Thyroid gland (tissue), 4 donors: Measurements from ENCODE around the gene PPP4R4. TPM values are rescaled to one million over a fixed set of nuclear protein-coding genes. Genes with fewer than 3 reads are reported as not detected.

ENCODE experiments used
- DNase-seq, 2 donors: peaks; one replicate each; pipeline ENCODE4 v3.0.0-alpha.2; 2019
- H3K27ac ChIP-seq, 3 donors: fragments of 200-600 bp; sonication (generic); 1 replicate in 2 of 3; 2 replicates in 1 of 3; pipeline ENCODE4 v1.5.1; 2016 to 2019; ENCODE audit warnings: mild to moderate bottlenecking in 1 of 3, moderate library complexity in 1 of 3
- H3K27me3 ChIP-seq: fragments of 200-600 bp; sonication (generic); one replicate; pipeline ENCODE4 v1.5.1; 2019
- H3K36me3 ChIP-seq, 2 donors: fragments of 200-600 bp; sonication (generic); one replicate each; pipeline ENCODE4 v1.5.1; 2016 to 2019
- H3K4me1 ChIP-seq, 2 donors: fragments of 200-600 bp; sonication (generic); one replicate each; pipeline ENCODE4 v1.5.1; 2017 to 2019
- H3K4me3 ChIP-seq, 3 donors: fragments of 200-600 bp; sonication (generic); replicated peaks in 1 of 3; 1 replicate in 2 of 3; 2 replicates in 1 of 3; pipeline ENCODE4 v1.5.1; 2016; ENCODE audit warnings: mild to moderate bottlenecking in 1 of 3
- H3K9me3 ChIP-seq: fragments of 200-600 bp; sonication (generic); one replicate; pipeline ENCODE4 v1.5.1; 2017
- CTCF ChIP-seq, 6 experiments: fragments of 200-600 bp in 3 of 6; fragments of 450-650 bp in 3 of 6; sonication (generic) in 3 of 6; IDR thresholded peaks; one replicate each; pipeline ENCODE4 v1.5.1; 2016 to 2019; ENCODE audit warnings: antibody characterized with exemption in 6 of 6, mild to moderate bottlenecking in 2 of 6, inconsistent platforms in 1 of 6, moderate library complexity in 1 of 6
- POLR2A ChIP-seq, 2 donors: fragments of 450-650 bp; IDR thresholded peaks; one replicate each; pipeline ENCODE4 v1.6.1; 2017; ENCODE audit warnings: antibody characterized with exemption in 2 of 2, mild to moderate bottlenecking in 2 of 2, moderate library complexity in 1 of 2
- WGBS, 2 donors: methylation state at CpG; one replicate each; pipeline ENCODE4 v1.1.5; 2017; 5-methylcytosine and 5-hydroxymethylcytosine counted together
- intact Hi-C: fragments of 100-400 bp; cut with DNase I; formaldehyde crosslinking; loops from one replicate; pipeline ENCODE4 v1.15.1; 2023
- total RNA-seq, 4 donors: library from RNA; depleted of rRNA; stranded (reverse); fragments of >200 nt; gene quantifications; one replicate each; pipeline ENCODE4 v1.2.3, GENCODE V29; 2016

PPP4R4 gene
- total RNA-seq, 4 donors from 2014 or later, result 0.45 to 16.2 (median 0.92) TPM

GRCh38 chr14:94126800-94127199 is 47.3 kb upstream of the PPP4R4 start:
- Histone ChIP-seq H3K4me3 (no peak overlapping the region), H3K27ac (no peak overlapping the region), H3K4me1 (peaks cover 9 to 12% of the 10 kb centered on the region in 2 donors), H3K27me3 (no peaks in the 10 kb centered on the region), H3K9me3 (no peaks in the 10 kb centered on the region), H3K36me3 (no peaks in the 10 kb centered on the region)
- no peak for DNase-seq
- TF ChIP-seq POLR2A (IDR thresholded peaks at IDR 0.05) (no peak), CTCF (IDR thresholded peaks at IDR 0.05) (no peak)
- intact Hi-C loops, result loop anchor here (5.0 kb wide), 1 partner anchor 51 kb away; no protein-coding TSS in a partner anchor
- 77 to 83% methylated on average over 5 of the region's 5 CpGs for WGBS, 2 donors

- TF ChIP-seq POLR2A (IDR thresholded peaks at IDR 0.05) (no peak), CTCF (IDR thresholded peaks at IDR 0.05) (no peak)
- Histone ChIP-seq H3K4me1 (peaks cover 9 to 12% of the 10 kb centered on the region in 2 donors), H3K9me3 (no peaks in the 10 kb centered on the region), H3K27me3 (no peaks in the 10 kb centered on the region), H3K4me3 (no peak overlapping the region), H3K36me3 (no peaks in the 10 kb centered on the region), H3K27ac (no peak overlapping the region)
- intact Hi-C loops, result loop anchor here (5.0 kb wide), 1 partner anchor 50 kb away; no protein-coding TSS in a partner anchor
- no peak for DNase-seq
- WGBS, 2 donors, result 90 to 92% methylated on average over 4 to 6 of the region's 6 CpGs
These were observed 46.8 kb upstream of the PPP4R4 start for GRCh38 chr14:94127330-94127729.

- peaks cover 9 to 12% of the 10 kb centered on the region in 2 donors for H3K4me1 ChIP-seq
- 92 to 96% methylated on average over 14 of the region's 14 CpGs for WGBS, 2 donors
- intact Hi-C loops, result loop anchor here (5.0 kb wide), 1 partner anchor 49 kb away; no protein-coding TSS in a partner anchor
- DNase-seq, result no peak
- no peak overlapping the region for H3K27ac ChIP-seq
- no peaks in the 10 kb centered on the region for H3K9me3 ChIP-seq
- no peak for TF ChIP-seq POLR2A (IDR thresholded peaks at IDR 0.05)
- no peak for TF ChIP-seq CTCF (IDR thresholded peaks at IDR 0.05)
- no peaks in the 10 kb centered on the region for H3K27me3 ChIP-seq
- H3K4me3 ChIP-seq, result no peak overlapping the region
- no peaks in the 10 kb centered on the region for H3K36me3 ChIP-seq
These were observed 45.8 kb upstream of the PPP4R4 start for GRCh38 chr14:94128216-94128839.

GRCh38 chr14:94129111-94129757 is 44.9 kb upstream of the PPP4R4 start, which contains the start of gene IFI27L2:
TSS of gene IFI27L2 (minus strand) at chr14:94129604. CDS start at chr14:94129564, 40 bp downstream.
- intact Hi-C loops, result loop anchor here (5.0 kb wide), 1 partner anchor 48 kb away; no protein-coding TSS in a partner anchor
- 0 to 3% methylated on average over 26 to 27 of the region's 27 CpGs for WGBS, 2 donors

More at GRCh38 chr14:94129111-94129757, 44.9 kb upstream of the PPP4R4 start, which contains the start of gene IFI27L2:
- peak; percentile 67 to 69 for DNase-seq
- no peaks in the 10 kb centered on the region for H3K36me3 ChIP-seq
- peak within 1 kb of the TSS in 2 of 3 donors; percentile 21 to 33 for H3K4me3 ChIP-seq
- no peaks in the 10 kb centered on the region for H3K27me3 ChIP-seq
- H3K9me3 ChIP-seq, result no peaks in the 10 kb centered on the region
- H3K4me1 ChIP-seq, result peaks cover 9 to 12% of the 10 kb centered on the region in 2 donors
- peak within 1 kb of the TSS; percentile 35 to 68 (median 59) for H3K27ac ChIP-seq
- TF ChIP-seq CTCF (IDR thresholded peaks at IDR 0.05) (peak in 3 of 6 experiments; percentile 24 to 42 (median 41)), POLR2A (IDR thresholded peaks at IDR 0.05) (peak in 1 of 2 donors; percentile 35)
